ENCODE data around the gene ERICH6.

ERICH6 gene

GRCh38 chr3:150748684-150749047 lies 44.9 kb upstream of the ERICH6 start:
- POLR2A ChIA-PET: no interaction called here
- no peak for TF ChIP-seq ZNF571 (tag by site-specific recombination; IDR thresholded peaks at IDR 0.05)
- TF ChIP-seq ZNF157 (tag by site-specific recombination; IDR thresholded peaks at IDR 0.05): no peak
- no peak for TF ChIP-seq ZNF148 (tag by site-specific recombination; IDR thresholded peaks at IDR 0.05; ENCODE audit: borderline replicate concordance)
- no peaks in the 10 kb centered on the region for H3K9me3 ChIP-seq (ENCODE audit: control insufficient read depth, insufficient read depth, low read depth, low read length)
- CTCF ChIA-PET: no interaction called here
- H3K4me1 ChIP-seq (ENCODE audit: control insufficient read depth, insufficient read depth, low read length): peaks cover 11% of the 10 kb centered on the region
- no peak overlapping the region for H3K27ac ChIP-seq (ENCODE audit: extremely low read depth, low read depth, low read length)
- no peak overlapping the region for H3K4me3 ChIP-seq (ENCODE audit: low read depth, low read length)
- no peaks in the 10 kb centered on the region for H3K36me3 ChIP-seq (ENCODE audit: control insufficient read depth in 2 of 2, insufficient read depth in 1 of 2, low read length in 2 of 2)

- TF ChIP-seq PRDM6 (tag by site-specific recombination; IDR thresholded peaks at IDR 0.05) (0 out of 2 replicates have a peak, but pooled peaks have one; percentile 58), HOXA7 (CRISPR knock-in tag; IDR thresholded peaks at IDR 0.05; ENCODE audit: borderline replicate concordance) (no peak), BCL11B (tag by site-specific recombination; IDR thresholded peaks at IDR 0.05; ENCODE audit: low read depth) (no peak), YY2 (tag by site-specific recombination; IDR thresholded peaks at IDR 0.05) (no peak), SP7 (tag by site-specific recombination; IDR thresholded peaks at IDR 0.05) (no peak), ZNF133 (tag by site-specific recombination; IDR thresholded peaks at IDR 0.05) (no peak), MYNN (tag by site-specific recombination; IDR thresholded peaks at IDR 0.05; ENCODE audit: borderline replicate concordance) (no peak)
- TF ChIP-seq, protein P1, sequence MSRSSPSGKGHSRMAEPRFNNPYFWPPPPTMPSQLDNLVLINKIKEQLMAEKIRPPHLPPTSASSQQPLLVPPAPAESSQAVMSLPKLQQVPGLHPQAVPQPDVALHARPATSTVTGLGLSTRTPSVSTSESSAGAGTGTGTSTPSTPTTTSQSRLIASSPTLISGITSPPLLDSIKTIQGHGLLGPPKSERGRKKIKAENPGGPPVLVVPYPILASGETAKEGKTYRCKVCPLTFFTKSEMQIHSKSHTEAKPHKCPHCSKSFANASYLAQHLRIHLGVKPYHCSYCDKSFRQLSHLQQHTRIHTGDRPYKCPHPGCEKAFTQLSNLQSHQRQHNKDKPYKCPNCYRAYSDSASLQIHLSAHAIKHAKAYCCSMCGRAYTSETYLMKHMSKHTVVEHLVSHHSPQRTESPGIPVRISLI (tag by site-specific recombination; IDR thresholded peaks at IDR 0.05): 0 out of 2 replicates have a peak, but pooled peaks have one; percentile 19
- H3K4me3 ChIP-seq (ENCODE audit: low read depth, low read length): no peak overlapping the region
- H3K36me3 ChIP-seq (ENCODE audit: control insufficient read depth in 2 of 2, insufficient read depth in 1 of 2, low read length in 2 of 2): no peaks in the 10 kb centered on the region
- ChIA-PET POLR2A (interaction anchor here (1.2 kb wide), 1 partner anchor 15 kb away, joined by 3 read pairs; the partner anchor contains the start of gene SIAH2), CTCF (interaction anchor here (1.8 kb wide), 1 partner anchor 26 kb away, joined by 9 read pairs; no protein-coding TSS in a partner anchor)
- H3K9me3 ChIP-seq (ENCODE audit: control insufficient read depth, insufficient read depth, low read depth, low read length): no peaks in the 10 kb centered on the region
- H3K27ac ChIP-seq (ENCODE audit: extremely low read depth, low read depth, low read length): no peak overlapping the region
- H3K4me1 ChIP-seq (ENCODE audit: control insufficient read depth, insufficient read depth, low read length): peaks cover 11% of the 10 kb centered on the region
Measured at GRCh38 chr3:150747886-150748683, 44.4 kb upstream of the ERICH6 start.

DNA sequence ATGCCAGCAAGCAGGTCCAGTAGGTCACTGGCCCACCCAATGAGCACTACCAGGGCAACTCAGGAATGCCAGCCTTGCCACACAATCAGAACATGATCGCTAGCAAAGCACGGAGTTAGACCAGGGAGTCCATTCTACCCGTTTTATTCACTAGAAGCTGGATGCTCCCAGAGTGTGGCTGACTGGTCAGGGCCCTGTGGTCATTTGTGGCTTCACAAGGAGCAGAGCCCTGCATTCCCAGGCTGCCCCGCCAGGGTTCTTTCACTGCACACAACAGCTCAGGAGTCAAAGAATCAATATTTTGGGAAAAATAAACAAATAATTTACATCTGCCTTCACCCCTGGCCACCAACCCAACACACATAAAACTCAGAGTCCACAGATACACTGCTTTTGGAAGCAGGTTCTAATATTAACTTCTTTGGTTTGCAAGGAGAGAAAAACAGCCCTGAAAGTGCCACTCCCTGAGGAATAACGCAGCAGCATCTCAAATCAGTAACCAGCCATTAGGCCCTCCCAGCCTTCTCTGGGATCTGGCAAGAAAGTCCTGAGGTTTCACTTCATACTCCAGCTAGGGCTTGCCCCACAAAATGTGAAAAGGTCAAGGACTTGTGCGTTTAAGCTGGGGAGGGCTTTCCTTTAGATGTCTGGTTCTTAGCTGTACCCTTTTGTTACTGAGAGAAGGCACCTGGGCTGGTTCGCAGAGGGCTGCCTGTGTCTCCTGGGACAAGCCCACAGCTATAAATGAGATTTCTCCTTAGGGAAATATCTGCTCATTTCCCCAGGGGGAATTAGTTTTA lies 43.3 kb upstream of the ERICH6 start:
- Histone ChIP-seq H3K9me3 (ENCODE audit: control insufficient read depth, insufficient read depth, low read depth, low read length) (no peaks in the 10 kb centered on the region), H3K27ac (ENCODE audit: extremely low read depth, low read depth, low read length) (no peak overlapping the region), H3K4me1 (ENCODE audit: control insufficient read depth, insufficient read depth, low read length) (peaks cover 10% of the 10 kb centered on the region), H3K36me3 (ENCODE audit: control insufficient read depth in 2 of 2, insufficient read depth in 1 of 2, low read length in 2 of 2) (peaks cover 0 to 5% of the 10 kb centered on the region in 2 experiments; a peak in 1 of 3 replicates), H3K4me3 (ENCODE audit: low read depth, low read length) (no peak overlapping the region)
- POLR2A ChIA-PET: interaction anchor here (1.2 kb wide), 1 partner anchor 16 kb away, joined by 3 read pairs; the partner anchor contains the start of gene SIAH2
- TF ChIP-seq ZNF513 (tag by site-specific recombination; IDR thresholded peaks at IDR 0.05): no peak
- TF ChIP-seq MZF1 (tag by site-specific recombination; IDR thresholded peaks at IDR 0.05; ENCODE audit: borderline replicate concordance): no peak
- no peak for TF ChIP-seq SP7 (tag by site-specific recombination; IDR thresholded peaks at IDR 0.05)
- no peak for TF ChIP-seq ZNF530 (tag by site-specific recombination; IDR thresholded peaks at IDR 0.05; ENCODE audit: low read depth)
- no peak for TF ChIP-seq ZNF777 (tag by site-specific recombination; IDR thresholded peaks at IDR 0.05; ENCODE audit: borderline replicate concordance)
- no peak for TF ChIP-seq ZNF768 (tag by site-specific recombination; IDR thresholded peaks at IDR 0.05)
- no peak for TF ChIP-seq ZNF560 (tag by site-specific recombination; IDR thresholded peaks at IDR 0.05; ENCODE audit: borderline replicate concordance)
- CTCF ChIA-PET: interaction anchor here (1.8 kb wide), 1 partner anchor 25 kb away, joined by 9 read pairs; no protein-coding TSS in a partner anchor
